Inflammatory macrophage treated with lipopolysaccharide for 1 hour (primary cell): ENCODE results near the gene SPDYE3.
"Not testable (repeated sequence)": the region's sequence is repeated elsewhere in the genome, so short reads cannot be mapped to it uniquely, and the experiment has no call there.

Source experiments
- DNase-seq, 2 donors: peaks; one replicate each; pipeline ENCODE4 v3.0.0-alpha.2; 2020 to 2022

Gene SPDYE3, protein sequence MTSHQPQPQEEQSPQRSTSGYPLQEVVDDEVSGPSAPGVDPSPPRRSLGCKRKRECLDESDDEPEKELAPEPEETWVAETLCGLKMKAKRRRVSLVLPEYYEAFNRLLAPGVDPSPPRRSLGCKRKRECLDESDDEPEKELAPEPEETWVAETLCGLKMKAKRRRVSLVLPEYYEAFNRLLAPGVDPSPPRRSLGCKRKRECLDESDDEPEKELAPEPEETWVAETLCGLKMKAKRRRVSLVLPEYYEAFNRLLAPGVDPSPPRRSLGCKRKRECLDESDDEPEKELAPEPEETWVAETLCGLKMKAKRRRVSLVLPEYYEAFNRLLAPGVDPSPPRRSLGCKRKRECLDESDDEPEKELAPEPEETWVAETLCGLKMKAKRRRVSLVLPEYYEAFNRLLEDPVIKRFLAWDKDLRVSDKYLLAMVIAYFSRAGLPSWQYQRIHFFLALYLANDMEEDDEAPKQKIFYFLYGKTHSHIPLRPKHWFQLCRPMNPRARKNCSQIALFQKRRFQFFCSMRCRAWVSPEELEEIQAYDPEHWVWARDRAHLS

DNA sequence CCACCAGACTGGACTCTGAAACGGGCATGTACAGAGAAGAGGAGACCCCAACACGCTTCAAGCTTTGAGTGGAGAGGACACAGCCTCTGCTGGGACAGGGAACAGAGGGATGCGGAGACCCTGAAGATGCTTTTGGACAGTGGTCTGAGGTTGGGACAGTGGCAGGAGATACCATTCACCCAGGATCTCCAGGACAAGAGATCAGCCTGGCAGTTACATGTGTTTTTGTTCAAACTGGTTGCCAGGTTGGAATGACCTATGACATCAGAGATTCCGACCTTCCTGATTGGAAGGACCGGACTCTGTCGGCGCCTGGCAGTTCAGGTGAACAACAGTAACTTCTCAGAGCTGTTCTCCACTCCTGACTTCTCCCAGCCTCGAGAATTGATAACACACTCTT, at the start of gene SPDYE3:
Gene SPDYE3, plus strand, starts transcription at position 301 of the 400 bp plus-strand sequence. CDS start 184 bp downstream, outside the sequence.
- not testable (repeated sequence) for DNase-seq

DNA sequence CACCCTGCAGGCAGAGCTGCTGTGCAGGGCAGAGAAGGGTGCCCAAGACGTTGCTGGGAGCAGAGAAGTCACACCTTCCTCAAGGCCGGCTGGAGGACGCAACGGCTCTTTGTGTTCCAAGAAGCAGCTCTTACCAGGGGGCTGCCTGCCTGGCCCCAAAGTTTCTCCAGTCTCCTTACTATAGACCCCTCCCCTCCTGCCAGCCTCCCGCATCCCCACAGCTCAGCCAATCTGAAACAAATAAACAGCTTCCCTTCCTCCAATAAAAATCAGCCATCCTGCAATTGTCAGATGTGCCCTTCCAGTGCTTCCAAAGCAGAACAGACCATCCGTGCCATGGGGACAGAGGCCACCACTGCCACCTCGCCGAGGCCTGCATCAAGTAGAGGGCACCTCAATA, 47.5 kb upstream of the SPDYE3 start:
- not testable (repeated sequence) for DNase-seq

DNA sequence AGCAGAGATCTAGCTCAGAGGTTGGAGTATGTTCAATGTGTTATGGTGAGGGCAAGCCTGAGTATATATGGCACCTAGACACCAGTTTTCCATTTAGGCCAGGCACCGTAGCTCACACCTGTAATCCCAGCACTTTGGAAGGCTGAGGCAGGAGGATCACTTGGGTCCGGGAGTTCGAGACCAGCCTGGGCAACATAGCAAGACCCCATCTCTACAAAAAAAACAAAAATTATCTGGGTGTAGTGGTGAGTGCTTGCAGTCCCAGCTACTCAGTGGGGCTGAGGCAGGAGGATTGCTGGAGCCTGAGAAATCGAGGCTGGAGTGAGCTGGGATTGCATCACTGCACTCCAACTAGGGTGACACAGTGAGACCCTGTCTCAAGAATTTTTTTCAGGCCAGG, 44.6 kb upstream of the SPDYE3 start:
- DNase-seq: not testable (repeated sequence)

DNA sequence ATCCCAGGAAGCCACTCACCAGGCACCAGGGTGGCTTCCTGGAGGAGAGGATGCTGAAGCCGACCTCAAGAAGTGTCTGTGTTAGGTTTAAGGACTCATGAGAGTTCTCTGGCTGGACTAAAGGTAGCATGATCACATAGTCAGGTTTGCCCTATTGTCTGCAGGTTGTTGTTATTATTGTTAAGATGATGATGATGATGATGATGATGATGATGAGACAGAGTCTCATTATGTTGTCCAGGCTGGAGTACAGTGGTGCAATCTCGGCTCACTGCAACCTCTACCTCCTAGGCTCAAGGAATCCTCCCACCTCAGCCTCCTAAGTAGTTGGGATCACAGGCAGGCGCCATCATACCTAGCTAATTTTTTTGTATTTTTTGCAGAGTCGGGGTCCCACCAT, 43.3 kb upstream of the SPDYE3 start:
- not testable (repeated sequence) for DNase-seq

DNA sequence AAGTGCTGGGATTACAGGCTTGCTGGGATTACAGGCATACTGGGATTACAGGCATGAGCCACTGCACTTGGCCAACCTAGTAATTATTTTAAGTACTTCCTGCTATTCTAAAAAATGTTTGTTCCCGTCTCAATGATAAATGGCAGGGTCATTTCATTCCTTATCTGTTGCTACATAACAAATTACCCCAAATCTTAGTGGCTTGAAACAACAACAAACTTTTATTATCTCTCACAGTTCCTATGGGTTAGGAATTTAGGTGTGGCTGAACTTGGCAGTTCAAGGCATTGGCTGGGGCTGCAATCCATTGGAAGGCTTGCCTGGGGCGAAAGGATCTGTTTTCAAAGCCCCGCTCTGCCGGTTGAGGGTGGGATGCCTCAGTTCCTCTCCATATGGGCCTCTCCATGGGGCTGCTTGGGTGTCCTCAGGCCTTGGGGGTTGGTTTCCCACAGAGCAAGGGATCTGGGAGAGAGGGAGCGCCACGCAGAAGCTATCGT, 42.8 kb upstream of the SPDYE3 start:
- DNase-seq: not testable (repeated sequence)

DNA sequence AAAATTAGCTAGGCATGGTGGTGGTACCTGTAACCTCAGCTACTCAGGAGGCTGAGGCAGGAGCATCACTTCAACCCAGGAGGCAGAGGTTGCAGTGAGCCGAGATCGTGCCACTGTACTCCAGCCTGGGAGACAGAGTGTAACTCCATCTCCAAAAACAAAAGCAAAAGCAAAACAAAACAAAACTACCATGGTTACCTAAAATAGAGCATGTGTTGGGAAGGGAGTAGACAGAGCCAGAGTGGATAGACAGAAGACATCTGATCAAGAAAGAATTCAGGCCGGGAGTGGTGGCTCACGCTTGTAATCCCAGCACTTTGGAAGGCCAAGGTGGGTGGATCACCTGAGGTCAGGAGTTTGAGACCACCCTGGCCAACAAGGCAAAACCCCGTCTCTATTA, 41.7 kb upstream of the SPDYE3 start:
- DNase-seq: not testable (repeated sequence)

DNA sequence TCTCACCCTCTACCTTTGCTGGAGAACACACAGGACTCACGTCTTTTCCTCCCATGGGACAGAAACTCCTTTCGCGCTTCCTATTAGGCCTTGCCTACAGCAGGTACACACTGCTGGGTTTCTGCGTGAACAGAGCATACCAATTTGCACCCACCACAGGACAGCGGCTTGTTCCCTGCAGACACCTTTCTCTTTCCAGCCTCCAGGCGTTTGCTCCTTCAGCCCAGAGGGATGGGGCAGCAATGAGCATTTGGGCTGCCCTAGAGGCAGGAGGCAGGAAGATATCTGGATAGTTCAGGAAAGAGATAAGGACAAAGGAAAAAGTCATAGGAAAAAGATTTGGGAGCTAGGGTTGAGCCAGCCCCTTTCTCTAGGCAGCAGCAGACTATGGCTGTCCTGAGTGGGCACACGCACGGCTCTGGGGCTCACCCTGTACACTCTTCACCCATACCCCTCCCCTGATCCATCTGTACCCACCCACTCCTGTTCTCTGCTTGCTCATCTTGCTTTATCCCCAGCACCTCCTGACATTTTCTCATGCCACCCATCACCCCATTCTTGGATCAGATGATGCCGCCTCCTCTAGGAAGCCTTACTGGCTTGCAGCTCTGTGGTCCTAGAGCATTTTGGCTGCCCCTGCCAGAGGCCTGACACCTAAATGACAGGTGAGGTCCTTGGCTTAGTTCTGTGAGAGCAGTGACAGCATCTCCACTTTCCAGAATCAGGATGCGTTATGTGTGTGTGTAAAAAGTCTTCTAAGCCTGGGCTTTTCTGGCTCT, 40.7 kb upstream of the SPDYE3 start:
- no peak for DNase-seq

DNA sequence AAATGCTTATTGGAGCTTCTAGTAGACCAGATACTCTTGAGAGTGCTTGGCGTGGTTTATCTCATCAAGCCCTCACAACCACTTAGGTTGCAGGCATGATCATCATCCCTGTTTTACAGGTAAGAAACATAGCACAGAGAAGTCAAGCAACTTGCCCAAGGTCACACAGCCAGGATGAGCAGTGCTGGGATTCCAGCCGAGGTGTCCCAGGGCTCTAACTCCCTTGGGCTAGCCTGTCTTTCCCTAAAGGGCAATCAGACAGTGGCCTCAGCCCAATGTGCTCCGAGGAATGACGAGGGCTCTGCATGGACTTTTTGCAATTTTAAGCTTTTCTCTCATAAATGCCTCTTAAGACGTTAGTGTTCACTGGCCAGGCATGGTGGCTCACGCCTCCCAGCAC, 39.9 kb upstream of the SPDYE3 start:
- DNase-seq: no peak

DNA sequence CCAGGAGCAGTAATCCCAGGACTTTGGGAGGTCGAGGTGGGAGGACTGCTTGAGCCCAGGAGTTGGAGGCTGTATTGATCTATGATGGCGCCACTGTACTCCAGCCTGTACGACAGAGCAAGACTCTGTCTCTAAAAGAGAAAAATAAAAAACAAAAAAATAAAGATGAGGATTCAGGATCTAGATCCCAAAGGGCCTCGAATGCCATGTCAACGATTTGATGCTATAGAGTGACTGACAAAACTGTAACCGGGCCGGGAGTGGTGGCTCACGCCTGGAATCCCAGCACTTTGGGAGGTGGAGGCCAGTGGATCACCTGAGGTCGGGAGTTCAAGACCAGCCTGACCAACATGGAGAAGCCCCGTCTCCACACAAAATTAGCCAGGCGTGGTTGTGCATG, 38.6 kb upstream of the SPDYE3 start:
- DNase-seq: not testable (repeated sequence)

DNA sequence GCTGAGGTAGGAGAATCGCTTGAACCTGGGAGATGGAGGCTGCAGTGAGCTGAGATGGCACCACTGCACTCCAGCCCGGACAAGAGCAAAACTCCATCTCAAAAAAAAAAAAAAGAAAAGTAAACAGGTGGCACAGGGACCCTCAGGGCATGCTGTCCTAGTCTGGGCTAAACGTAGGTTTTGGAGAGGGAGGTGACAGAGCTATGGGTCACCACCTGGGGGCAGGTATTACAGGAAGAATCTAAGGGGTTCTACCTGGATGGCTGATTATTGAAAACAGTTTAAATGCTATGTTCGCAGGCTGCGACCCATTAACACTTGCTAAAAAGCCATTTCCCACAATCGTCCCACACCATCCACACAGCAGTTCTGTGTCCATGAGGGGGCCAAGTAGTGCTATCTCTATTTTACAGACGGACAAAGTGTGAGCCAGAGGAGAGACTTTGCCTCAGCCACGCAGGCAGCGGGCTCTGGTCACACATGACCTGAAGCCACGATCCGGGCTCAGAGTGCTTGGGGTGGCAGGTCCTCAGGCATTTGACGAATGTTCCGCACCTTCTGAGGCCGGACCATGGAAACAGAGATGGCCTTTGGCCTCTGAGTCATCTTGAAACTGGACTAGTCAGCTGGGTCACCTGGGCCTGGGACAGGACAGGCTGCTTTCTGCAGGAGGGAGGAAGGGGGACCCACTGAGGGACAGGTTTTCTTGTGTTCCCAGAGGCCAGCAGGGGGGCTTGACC, 38.0 kb upstream of the SPDYE3 start:
- DNase-seq: not testable (repeated sequence)

DNA sequence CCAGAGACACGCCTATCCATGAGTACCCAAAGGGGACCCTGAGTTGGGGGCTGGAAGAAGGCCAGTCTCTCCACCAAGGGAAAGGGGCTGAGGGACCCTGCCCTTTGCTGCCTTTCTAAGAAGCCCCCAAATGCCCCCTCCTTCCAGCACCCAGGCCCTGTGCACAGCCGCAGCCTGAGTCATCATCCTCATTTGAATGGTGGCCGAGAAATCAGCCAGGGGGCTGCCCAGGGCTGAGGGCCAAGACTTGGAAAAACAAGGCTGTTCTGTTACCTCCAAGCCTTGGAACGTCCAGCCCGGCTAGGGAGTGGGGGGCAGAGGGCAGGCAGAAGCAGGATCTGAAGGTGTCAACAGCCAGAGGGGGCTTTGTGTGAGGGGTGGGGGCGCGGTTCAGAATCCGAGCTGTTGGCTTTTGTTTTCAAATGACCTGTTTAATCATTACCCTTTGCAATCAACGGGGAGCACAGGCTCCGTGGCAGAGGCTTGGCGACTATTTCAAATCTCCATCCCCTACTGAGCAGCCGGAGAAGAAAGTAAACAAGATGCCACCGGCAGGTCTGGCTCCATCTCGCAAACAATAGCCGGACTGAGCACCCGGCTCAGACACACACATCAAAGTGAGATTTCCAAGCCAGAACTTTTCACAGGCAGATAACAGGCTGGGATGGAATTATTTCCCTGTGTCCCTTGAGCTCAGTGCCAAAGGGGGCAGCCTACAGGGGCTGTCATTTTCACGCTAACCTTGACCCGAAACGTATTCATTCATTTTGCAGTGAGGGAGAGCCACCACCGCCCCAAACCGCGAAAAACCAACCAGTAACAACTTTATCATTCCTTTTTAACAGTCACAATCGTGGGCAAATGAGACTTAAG, 37.2 kb upstream of the SPDYE3 start:
- DNase-seq: not testable (repeated sequence)

DNA sequence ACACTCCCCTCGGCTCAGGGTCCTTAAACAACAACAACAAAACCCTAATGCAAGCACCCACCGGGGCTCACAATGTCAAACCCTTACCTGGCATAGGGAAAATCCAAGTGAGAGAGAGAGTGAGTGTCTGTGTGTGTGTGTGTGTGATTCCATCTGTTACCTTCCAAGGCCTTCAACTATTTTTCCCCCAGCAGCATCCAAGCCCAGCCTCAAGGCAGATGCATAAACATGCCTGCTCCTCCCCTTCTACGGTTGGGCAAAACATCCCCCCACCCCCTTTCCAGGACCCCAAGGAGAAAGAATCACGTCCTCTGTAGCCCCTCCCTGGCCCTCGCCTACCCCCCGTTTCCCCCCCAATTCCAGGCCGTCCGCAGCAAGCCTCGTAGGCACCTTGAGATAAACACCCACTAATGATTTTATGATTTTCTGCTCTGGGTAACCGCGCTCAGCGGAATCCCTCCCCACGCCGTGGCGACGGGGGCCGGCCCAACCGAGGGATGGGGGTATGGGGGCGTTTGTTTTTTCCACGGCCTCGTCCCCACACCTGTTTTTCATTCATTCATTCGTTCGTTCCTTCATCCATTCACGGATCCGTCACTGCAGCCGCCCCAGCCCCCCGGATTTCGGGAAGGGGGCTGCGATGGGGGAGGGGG, 36.4 kb upstream of the SPDYE3 start:
- DNase-seq: not testable (repeated sequence)

DNA sequence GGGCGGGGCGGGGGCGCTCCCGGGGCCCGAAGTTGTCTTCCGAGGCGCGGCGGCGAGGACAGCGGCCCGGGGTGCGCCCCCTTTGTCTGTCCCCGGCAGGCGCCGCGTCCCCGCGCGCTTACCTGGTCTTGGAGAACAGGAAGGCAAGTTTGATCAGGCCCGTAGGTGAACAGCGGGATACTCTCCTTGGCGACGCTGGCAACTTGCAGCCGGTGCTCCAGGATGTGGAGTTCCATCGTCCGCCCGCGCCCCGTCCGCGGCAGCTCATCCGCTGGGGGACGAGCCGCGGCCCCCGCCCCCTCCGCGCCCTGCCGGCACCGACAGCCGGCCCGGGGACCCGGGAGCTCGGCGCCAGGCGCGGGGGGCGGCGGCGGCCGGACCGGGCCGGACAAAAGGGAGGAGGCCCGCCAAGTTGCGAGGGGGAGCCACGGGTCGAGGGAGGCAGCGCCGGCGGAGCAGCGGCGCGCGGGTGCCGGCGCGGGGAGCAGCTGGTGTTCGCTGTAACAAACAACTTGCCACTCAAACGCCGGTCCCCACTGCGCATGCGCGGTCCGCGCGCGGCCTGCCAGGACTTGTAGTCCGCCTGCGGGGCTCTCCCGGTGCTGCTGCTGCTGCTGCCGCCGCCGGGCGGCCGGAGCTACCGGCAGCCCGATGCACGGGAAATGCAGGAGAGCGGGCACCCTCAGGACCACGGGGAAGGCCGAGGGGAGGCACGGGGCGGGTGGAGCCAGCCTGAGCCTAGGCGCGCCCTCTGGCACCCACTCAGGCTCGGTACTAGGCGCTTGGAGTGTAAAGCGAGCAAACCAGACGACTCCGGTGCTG, 35.6 kb upstream of the SPDYE3 start:
- DNase-seq: peak; percentile 93 to 99

DNA sequence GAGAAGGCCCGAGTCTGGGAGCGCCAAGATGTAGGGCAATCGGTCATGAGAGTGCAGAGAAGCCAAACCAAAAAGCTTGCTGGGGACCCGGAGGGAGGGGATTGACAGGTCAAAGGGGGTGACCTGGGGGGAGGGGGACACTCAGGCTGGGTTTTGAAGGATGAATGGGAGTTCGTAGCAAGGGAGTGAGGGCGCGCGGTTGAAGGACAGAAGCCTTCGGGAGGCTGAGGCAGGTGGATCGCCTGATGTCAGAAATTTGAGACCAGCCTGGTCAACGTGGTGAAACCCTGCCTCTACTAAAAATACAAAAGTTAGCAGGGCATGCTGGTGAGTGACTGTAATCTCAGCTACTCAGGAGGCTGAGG, 35.0 kb upstream of the SPDYE3 start:
- not testable (repeated sequence) for DNase-seq

DNA sequence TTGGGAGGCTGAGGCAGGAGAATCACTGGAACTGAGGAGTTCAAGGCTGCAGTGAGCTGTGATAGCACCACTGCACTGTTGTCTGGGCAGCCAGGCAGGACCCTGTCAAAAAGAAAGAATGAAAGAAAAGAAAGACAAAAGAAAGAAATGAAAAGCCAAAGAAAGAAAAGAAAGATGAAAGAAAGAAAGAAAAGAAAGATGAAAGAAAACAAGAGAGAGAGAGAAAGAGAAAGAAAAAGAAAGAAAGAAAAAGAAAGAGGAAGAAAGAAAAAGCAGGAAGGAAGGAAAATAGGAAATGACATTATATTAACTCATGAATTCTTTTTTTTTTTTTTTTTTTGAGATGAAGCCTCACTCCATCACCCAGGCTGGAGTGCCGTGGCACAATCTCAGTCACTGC, 32.4 kb upstream of the SPDYE3 start:
- DNase-seq: no peak

DNA sequence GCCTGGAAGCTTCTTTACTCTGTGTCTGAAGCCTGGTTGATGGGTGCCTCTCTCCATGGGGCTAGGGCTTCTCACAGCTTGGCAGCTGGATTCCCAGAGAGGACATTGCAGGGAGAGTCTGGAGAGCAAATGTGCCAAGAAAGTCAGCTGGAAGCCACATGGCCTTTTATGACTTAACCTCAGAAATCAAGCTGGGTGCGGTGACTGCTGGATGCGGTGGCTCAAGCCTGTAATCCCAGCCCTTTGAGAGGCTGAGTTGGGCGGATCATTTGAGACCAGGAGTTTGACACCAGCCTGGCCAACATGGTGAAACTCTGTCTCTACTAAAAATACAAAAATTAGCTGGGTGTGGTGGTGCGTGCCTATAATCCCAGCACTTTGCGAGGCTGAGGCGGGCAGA, 31.4 kb upstream of the SPDYE3 start:
- not testable (repeated sequence) for DNase-seq

DNA sequence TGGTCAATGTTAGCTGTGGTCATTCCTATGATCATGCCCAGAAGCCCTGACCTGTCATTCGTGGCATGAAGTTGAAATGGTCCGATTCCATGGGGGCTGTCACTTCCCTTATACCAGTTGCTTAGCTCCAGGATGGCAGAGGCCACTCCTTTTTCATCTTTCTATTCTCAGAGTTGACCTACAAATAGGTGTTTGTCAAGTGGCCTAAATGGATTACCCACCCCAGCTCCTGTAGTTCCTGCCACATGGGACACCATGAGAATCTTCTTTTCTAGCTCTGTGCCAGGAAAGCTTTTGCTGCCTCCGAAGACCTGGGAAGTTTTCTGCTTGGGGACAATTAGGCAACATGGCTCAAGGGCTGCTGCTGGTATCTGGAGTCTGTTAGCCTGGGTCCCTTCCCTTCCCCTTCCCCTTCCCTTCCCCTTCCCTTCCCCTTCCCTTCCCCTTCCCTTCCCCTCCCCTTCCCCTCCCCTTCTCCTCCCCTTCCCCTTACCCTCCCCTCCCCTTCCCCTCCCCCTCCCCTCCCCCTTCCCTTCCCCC, 25.4 kb upstream of the SPDYE3 start:
- not testable (repeated sequence) for DNase-seq

DNA sequence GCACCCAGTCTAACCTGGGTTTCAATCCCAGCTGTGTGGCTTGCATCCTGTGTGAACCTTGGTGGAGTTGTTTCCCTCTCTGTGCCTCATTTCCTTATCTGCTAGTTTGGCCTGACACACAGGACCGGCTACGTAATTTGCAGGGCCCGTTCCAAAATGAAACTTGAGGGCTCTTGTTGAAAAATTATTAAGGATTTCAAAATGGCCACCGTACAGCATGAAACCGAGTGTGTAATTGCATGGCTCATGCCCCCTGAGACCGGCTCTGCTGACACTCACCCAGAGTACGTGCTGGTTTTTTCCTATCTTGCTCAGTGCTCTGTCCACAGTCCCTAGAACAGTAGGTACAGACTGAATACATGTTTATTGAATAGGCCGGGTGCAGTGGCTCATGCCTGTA, 24.4 kb upstream of the SPDYE3 start:
- not testable (repeated sequence) for DNase-seq

DNA sequence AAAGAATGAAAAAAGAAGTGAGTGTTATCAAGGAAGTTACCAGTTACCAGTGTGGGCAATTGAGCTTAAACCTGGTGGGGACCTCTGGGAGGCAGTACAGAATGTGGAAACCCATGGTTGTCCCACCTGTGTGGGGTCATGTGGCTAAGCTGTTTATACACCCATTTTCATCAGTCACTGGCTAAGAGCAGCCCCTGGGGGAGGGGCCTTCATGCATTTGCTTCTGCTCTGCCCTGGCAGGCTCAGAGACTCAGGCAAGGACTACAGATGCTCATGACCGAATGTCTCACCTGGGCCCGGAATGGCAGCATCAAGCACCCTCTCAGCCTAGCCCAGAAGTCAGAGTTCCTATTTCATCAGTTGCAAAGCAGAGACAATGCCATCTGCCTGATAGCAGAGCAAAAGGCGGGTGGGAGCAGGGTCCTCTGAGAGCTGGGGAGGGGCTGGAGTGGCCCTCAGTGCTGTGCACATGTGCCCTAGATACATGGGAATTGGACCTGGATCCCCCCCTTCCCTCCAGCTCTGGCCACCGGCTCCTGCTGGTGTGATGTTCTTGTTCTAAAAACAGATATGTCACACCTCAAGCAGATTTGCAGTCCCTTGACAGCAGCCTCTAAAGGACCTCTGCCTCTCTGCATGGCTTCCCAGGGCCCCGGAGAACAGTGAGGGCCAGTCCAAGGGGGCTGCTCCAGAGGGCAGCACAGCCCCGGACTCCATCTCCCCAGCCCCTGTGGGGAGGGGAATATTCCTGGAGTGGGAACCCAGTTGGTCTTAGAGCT, 20.1 kb upstream of the SPDYE3 start:
- DNase-seq: not testable (repeated sequence)
